Measurements from ENCODE around the gene TTLL9. TPM values are rescaled to one million over a fixed set of nuclear protein-coding genes. Genes with fewer than 3 reads are reported as not detected.

TTLL9 gene
- total and polyA plus RNA-seq, 4 donors = 0.06 to 0.08 TPM; not detected in 2

DNA sequence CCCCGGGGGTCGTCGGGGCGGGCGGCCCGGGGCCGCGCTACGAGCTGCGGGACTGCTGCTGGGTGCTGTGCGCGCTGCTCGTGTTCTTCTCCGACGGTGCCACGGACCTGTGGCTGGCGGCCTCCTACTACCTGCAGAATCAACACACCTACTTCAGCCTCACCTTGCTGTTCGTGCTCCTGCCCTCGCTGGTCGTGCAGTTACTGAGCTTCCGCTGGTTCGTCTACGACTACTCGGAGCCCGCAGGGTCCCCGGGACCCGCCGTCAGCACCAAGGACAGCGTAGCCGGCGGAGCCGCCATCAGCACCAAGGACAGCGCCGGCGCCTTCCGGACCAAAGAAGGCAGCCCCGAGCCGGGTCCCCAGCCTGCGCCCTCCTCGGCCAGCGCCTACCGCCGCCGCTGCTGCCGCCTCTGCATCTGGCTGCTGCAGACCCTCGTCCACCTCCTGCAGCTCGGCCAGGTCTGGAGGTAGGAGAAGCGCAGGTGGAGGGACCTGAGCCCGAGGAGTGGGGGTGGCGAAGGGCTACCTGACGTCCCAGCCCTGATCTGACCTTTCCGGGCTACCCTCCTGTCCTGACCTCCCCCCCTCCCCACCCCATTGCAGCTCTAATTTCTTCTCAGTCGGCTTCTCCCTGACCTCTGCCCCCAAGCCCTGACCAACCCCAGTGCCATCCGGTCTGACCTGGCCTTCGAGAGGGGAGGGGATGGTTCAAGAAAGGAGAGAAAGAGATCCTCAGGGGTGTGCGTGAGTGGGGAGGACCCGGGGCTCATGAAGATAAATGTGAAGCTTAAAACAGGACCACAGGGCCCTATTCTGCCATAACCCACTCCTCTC lies 98.1 kb downstream of the TTLL9 start:
- Histone ChIP-seq H3K27me3 (ENCODE audit: control insufficient read depth in 4 of 4, insufficient read depth in 4 of 4, low read length in 3 of 4) (peaks cover 3 to 9% (median 5%) of the 10 kb centered on the region in 4 donors), H3K27ac (ENCODE audit: low read depth in 1 of 2, low read length in 2 of 2) (no peak overlapping the region), H3K9ac (ENCODE audit: low read depth in 1 of 2, low read length in 2 of 2) (no peak overlapping the region), H3K4me1 (ENCODE audit: control insufficient read depth in 4 of 4, insufficient read depth in 4 of 4, low read length in 3 of 4) (peaks cover 0 to 4% (median 0%) of the 10 kb centered on the region in 4 donors), H3K36me3 (ENCODE audit: control insufficient read depth in 4 of 4, insufficient read depth in 3 of 4, low read depth in 1 of 4, low read length in 3 of 4) (no peaks in the 10 kb centered on the region), H3K4me3 (ENCODE audit: low read depth in 1 of 3, low read length in 3 of 3) (peak overlapping the region in 1 of 3 donors; percentile 32), H3K9me3 (ENCODE audit: control insufficient read depth in 4 of 4, low read length in 3 of 4) (no peaks in the 10 kb centered on the region)
- WGBS = 6% methylated on average over 57 of the region's 57 CpGs
- no peak for TF ChIP-seq FOXA2 (IDR thresholded peaks at IDR 0.05)
- TF ChIP-seq FOXA1 (IDR thresholded peaks at IDR 0.05) = no peak
- no peak for TF ChIP-seq NR2F2 (IDR thresholded peaks at IDR 0.05)
- no peak for TF ChIP-seq EGR1 (IDR thresholded peaks at IDR 0.05; ENCODE audit: low read depth in 2 of 2)
- TF ChIP-seq HNF4A (conservative IDR thresholded peaks at IDR 0.05) = no peak
- no peak for TF ChIP-seq HNF4G (IDR thresholded peaks at IDR 0.05)
- TF ChIP-seq, protein P1, sequence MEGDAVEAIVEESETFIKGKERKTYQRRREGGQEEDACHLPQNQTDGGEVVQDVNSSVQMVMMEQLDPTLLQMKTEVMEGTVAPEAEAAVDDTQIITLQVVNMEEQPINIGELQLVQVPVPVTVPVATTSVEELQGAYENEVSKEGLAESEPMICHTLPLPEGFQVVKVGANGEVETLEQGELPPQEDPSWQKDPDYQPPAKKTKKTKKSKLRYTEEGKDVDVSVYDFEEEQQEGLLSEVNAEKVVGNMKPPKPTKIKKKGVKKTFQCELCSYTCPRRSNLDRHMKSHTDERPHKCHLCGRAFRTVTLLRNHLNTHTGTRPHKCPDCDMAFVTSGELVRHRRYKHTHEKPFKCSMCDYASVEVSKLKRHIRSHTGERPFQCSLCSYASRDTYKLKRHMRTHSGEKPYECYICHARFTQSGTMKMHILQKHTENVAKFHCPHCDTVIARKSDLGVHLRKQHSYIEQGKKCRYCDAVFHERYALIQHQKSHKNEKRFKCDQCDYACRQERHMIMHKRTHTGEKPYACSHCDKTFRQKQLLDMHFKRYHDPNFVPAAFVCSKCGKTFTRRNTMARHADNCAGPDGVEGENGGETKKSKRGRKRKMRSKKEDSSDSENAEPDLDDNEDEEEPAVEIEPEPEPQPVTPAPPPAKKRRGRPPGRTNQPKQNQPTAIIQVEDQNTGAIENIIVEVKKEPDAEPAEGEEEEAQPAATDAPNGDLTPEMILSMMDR (IDR thresholded peaks at IDR 0.05; ENCODE audit: low read depth, low read length, missing input control) = no peak
- TF ChIP-seq RAD21 (IDR thresholded peaks at IDR 0.05) = peak in 1 of 2 donors; percentile 11
- no peak for TF ChIP-seq YY1 (IDR thresholded peaks at IDR 0.05)
- TF ChIP-seq, protein P2, sequence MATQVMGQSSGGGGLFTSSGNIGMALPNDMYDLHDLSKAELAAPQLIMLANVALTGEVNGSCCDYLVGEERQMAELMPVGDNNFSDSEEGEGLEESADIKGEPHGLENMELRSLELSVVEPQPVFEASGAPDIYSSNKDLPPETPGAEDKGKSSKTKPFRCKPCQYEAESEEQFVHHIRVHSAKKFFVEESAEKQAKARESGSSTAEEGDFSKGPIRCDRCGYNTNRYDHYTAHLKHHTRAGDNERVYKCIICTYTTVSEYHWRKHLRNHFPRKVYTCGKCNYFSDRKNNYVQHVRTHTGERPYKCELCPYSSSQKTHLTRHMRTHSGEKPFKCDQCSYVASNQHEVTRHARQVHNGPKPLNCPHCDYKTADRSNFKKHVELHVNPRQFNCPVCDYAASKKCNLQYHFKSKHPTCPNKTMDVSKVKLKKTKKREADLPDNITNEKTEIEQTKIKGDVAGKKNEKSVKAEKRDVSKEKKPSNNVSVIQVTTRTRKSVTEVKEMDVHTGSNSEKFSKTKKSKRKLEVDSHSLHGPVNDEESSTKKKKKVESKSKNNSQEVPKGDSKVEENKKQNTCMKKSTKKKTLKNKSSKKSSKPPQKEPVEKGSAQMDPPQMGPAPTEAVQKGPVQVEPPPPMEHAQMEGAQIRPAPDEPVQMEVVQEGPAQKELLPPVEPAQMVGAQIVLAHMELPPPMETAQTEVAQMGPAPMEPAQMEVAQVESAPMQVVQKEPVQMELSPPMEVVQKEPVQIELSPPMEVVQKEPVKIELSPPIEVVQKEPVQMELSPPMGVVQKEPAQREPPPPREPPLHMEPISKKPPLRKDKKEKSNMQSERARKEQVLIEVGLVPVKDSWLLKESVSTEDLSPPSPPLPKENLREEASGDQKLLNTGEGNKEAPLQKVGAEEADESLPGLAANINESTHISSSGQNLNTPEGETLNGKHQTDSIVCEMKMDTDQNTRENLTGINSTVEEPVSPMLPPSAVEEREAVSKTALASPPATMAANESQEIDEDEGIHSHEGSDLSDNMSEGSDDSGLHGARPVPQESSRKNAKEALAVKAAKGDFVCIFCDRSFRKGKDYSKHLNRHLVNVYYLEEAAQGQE (IDR thresholded peaks at IDR 0.05) = peak; percentile 100
- TF ChIP-seq, protein P3, sequence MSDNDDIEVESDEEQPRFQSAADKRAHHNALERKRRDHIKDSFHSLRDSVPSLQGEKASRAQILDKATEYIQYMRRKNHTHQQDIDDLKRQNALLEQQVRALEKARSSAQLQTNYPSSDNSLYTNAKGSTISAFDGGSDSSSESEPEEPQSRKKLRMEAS (IDR thresholded peaks at IDR 0.05) = no peak
- no peak for TF ChIP-seq GABPA (IDR thresholded peaks at IDR 0.05 in 1 of 2, conservative IDR thresholded peaks at IDR 0.05 in 1 of 2)
- DNase-seq (ENCODE audit: low spot score) = peak; percentile 82

DNA sequence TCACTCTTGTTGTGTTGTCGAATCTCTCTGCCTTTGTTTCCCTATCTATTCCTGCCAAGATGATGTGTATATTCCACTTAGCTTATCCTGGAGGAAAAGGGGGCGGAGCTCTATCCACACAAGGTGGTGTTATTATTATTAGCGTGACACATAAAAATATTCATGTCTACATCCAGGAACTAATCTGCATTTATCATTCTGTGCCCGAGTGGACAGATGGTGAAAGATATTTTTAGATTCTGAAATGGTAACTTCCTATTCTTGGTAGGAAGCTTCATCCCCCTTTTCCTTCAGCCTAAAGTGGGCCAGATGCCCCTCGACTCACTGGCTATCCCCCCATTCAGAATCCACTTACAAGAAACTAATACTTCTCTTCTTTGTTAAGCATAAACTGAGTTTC lies 99.6 kb downstream of the TTLL9 start:
- no peak for DNase-seq (ENCODE audit: low spot score)
- H3K27ac ChIP-seq (ENCODE audit: low read depth in 1 of 2, low read length in 2 of 2) = no peak overlapping the region
- no peak overlapping the region for H3K9ac ChIP-seq (ENCODE audit: low read depth in 1 of 2, low read length in 2 of 2)
- peaks cover 0 to 4% (median 0%) of the 10 kb centered on the region in 4 donors for H3K4me1 ChIP-seq (ENCODE audit: control insufficient read depth in 4 of 4, insufficient read depth in 4 of 4, low read length in 3 of 4)
- H3K9me3 ChIP-seq (ENCODE audit: control insufficient read depth in 4 of 4, low read length in 3 of 4) = no peaks in the 10 kb centered on the region
- no peaks in the 10 kb centered on the region for H3K36me3 ChIP-seq (ENCODE audit: control insufficient read depth in 4 of 4, insufficient read depth in 3 of 4, low read depth in 1 of 4, low read length in 3 of 4)
- WGBS = 52% methylated on average over 5 of the region's 5 CpGs
- H3K27me3 ChIP-seq (ENCODE audit: control insufficient read depth in 4 of 4, insufficient read depth in 4 of 4, low read length in 3 of 4) = peaks cover 3 to 10% (median 7%) of the 10 kb centered on the region in 4 donors
- no peak overlapping the region for H3K4me3 ChIP-seq (ENCODE audit: low read depth in 1 of 3, low read length in 3 of 3)
- TF ChIP-seq NR2F2 (IDR thresholded peaks at IDR 0.05) (no peak), JUND (IDR thresholded peaks at IDR 0.05) (no peak), TAF1 (conservative IDR thresholded peaks at IDR 0.05) (no peak), SP1 (IDR thresholded peaks at IDR 0.05) (no peak), HNF4A (conservative IDR thresholded peaks at IDR 0.05) (no peak), GABPA (IDR thresholded peaks at IDR 0.05 in 1 of 2, conservative IDR thresholded peaks at IDR 0.05 in 1 of 2) (no peak), RXRA (IDR thresholded peaks at IDR 0.05) (no peak), RAD21 (IDR thresholded peaks at IDR 0.05) (no peak)
- TF ChIP-seq, protein P4, sequence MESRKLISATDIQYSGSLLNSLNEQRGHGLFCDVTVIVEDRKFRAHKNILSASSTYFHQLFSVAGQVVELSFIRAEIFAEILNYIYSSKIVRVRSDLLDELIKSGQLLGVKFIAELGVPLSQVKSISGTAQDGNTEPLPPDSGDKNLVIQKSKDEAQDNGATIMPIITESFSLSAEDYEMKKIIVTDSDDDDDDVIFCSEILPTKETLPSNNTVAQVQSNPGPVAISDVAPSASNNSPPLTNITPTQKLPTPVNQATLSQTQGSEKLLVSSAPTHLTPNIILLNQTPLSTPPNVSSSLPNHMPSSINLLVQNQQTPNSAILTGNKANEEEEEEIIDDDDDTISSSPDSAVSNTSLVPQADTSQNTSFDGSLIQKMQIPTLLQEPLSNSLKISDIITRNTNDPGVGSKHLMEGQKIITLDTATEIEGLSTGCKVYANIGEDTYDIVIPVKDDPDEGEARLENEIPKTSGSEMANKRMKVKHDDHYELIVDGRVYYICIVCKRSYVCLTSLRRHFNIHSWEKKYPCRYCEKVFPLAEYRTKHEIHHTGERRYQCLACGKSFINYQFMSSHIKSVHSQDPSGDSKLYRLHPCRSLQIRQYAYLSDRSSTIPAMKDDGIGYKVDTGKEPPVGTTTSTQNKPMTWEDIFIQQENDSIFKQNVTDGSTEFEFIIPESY (IDR thresholded peaks at IDR 0.05) = no peak
- TF ChIP-seq, protein P5, sequence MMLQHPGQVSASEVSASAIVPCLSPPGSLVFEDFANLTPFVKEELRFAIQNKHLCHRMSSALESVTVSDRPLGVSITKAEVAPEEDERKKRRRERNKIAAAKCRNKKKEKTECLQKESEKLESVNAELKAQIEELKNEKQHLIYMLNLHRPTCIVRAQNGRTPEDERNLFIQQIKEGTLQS (IDR thresholded peaks at IDR 0.05) = no peak
- TF ChIP-seq, protein P1 (IDR thresholded peaks at IDR 0.05; ENCODE audit: low read depth, low read length, missing input control) = no peak
